ENCODE results near the gene SYCE1.

SYCE1 gene

DNA sequence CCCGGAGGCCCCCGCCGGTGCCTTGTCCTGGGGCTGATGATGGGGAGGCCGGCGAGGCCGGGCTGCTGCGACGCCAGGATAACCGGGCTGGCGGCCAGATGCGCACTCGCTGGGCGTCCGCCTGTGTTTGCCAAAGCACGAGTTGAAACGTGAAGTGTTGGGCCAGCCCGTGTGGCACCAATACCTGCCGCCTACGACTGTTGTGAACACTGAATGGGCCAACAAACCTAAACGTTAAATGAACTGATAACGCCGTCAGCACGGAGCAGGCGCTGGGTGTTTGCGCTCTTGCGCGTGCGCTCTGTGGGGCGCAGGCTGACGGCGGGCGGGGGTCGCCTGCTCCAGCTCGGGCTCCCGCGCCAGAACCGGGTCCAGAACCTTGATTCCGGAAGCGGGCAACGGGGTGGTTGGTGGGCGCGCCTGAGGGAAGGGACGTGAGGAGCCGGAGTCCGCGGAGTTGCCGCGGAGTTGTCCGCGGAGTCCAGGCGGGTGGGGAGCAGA lies 37.6 kb downstream of the SYCE1 start:
- DNase-seq: no peak
- no peaks in the 10 kb centered on the region for H3K79me2 ChIP-seq (ENCODE audit: control insufficient read depth, insufficient read depth, low read length)
- H3K4me2 ChIP-seq (ENCODE audit: low read length): no peak overlapping the region
- WGBS (ENCODE audit: extremely low coverage, insufficient coverage, low lambda C conversion rate): no CpG with 5 or more reads among the region's 51 CpGs
- H3K36me3 ChIP-seq (ENCODE audit: control insufficient read depth, insufficient read depth, low read length): no peaks in the 10 kb centered on the region
- H3K79me1 ChIP-seq (ENCODE audit: low read length): no peaks in the 10 kb centered on the region
- H3K4me1 ChIP-seq (ENCODE audit: control insufficient read depth, low read depth, low read length): no peaks in the 10 kb centered on the region
- no peak overlapping the region for H3K56ac ChIP-seq (ENCODE audit: low read length)
- no peaks in the 10 kb centered on the region for H3K27me3 ChIP-seq (ENCODE audit: insufficient read depth, low read length, poor library complexity)
- no peak overlapping the region for H3K9ac ChIP-seq (ENCODE audit: low read length)
- no peak overlapping the region for H2BK120ac ChIP-seq (ENCODE audit: low read depth, low read length)
- H3K4me3 ChIP-seq (ENCODE audit: low read length): no peak overlapping the region
- H4K5ac ChIP-seq (ENCODE audit: low read length): no peak overlapping the region
- H3K27ac ChIP-seq (ENCODE audit: low read depth, low read length): no peak overlapping the region
- H3K4ac ChIP-seq (ENCODE audit: low read depth, low read length): no peak overlapping the region
- no peak overlapping the region for H2AK5ac ChIP-seq (ENCODE audit: low read length)
- no peak overlapping the region for H4K8ac ChIP-seq (ENCODE audit: low read depth, low read length)
- no peak overlapping the region for H2BK5ac ChIP-seq (ENCODE audit: low read length)
- H3K23ac ChIP-seq (ENCODE audit: low read length): no peak overlapping the region
- H2BK15ac ChIP-seq (replicated peaks; ENCODE audit: low read depth): no peak overlapping the region
- no peak overlapping the region for H3K18ac ChIP-seq (ENCODE audit: low read length)

DNA sequence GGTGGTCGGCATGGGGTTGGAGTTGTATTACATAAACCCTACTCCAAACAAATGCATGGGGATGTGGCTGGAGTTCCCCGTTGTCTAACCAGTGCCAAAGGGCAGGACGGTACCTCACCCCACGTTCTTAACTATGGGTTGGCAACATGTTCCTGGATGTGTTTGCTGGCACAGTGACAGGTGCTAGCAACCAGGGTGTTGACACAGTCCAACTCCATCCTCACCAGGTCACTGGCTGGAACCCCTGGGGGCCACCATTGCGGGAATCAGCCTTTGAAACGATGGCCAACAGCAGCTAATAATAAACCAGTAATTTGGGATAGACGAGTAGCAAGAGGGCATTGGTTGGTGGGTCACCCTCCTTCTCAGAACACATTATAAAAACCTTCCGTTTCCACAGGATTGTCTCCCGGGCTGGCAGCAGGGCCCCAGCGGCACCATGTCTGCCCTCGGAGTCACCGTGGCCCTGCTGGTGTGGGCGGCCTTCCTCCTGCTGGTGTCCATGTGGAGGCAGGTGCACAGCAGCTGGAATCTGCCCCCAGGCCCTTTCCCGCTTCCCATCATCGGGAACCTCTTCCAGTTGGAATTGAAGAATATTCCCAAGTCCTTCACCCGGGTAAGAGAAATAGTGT lies 38.3 kb downstream of the SYCE1 start, which contains the start of gene CYP2E1:
Gene CYP2E1 (plus strand): TSS at position 407 of the 632 bp plus-strand sequence. CDS start 33 bp downstream, at position 440.
- H3K27ac ChIP-seq (ENCODE audit: low read depth, low read length): no peak within 1 kb of the TSS
- H3K4me3 ChIP-seq (ENCODE audit: low read length): no peak within 1 kb of the TSS
- DNase-seq: no peak
- no peak within 1 kb of the TSS for H3K4ac ChIP-seq (ENCODE audit: low read depth, low read length)
- H3K36me3 ChIP-seq (ENCODE audit: control insufficient read depth, insufficient read depth, low read length): no peaks in the 10 kb centered on the region
- H3K56ac ChIP-seq (ENCODE audit: low read length): no peak within 1 kb of the TSS
- H3K4me1 ChIP-seq (ENCODE audit: control insufficient read depth, low read depth, low read length): no peaks in the 10 kb centered on the region
- H3K18ac ChIP-seq (ENCODE audit: low read length): no peak within 1 kb of the TSS
- H3K4me2 ChIP-seq (ENCODE audit: low read length): no peak within 1 kb of the TSS
- no peak within 1 kb of the TSS for H2AK5ac ChIP-seq (ENCODE audit: low read length)
- no CpG with 5 or more reads among the region's 16 CpGs for WGBS (ENCODE audit: extremely low coverage, insufficient coverage, low lambda C conversion rate)
- H3K79me2 ChIP-seq (ENCODE audit: control insufficient read depth, insufficient read depth, low read length): no peaks in the 10 kb centered on the region
- no peak within 1 kb of the TSS for H4K5ac ChIP-seq (ENCODE audit: low read length)
- no peak within 1 kb of the TSS for H3K9ac ChIP-seq (ENCODE audit: low read length)
- H2BK5ac ChIP-seq (ENCODE audit: low read length): no peak within 1 kb of the TSS
- no peak within 1 kb of the TSS for H4K8ac ChIP-seq (ENCODE audit: low read depth, low read length)
- H2BK120ac ChIP-seq (ENCODE audit: low read depth, low read length): no peak within 1 kb of the TSS
- H3K23ac ChIP-seq (ENCODE audit: low read length): no peak within 1 kb of the TSS
- H2BK15ac ChIP-seq (replicated peaks; ENCODE audit: low read depth): no peak within 1 kb of the TSS
- no peaks in the 10 kb centered on the region for H3K79me1 ChIP-seq (ENCODE audit: low read length)
- no peaks in the 10 kb centered on the region for H3K27me3 ChIP-seq (ENCODE audit: insufficient read depth, low read length, poor library complexity)

DNA sequence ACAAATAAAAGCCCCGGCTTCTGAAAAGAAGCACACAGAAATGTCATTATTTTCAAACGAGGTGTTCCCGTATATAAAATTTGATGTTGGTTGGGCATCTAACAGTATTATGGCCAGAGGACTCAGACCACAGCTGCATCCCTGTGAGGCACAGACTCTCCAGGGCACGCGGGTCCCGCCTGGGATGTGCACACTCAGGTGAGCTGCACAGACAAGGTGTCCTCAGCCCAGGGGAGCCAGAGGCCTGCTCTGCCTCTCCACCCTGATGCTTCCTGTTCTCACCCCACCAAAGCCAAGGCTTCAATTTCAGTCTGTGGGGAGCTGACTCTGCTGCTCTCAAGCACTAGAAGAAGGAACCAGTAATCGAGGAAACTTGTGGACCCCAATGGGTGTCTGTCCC lies 39.9 kb downstream of the SYCE1 start:
- H3K27me3 ChIP-seq (ENCODE audit: insufficient read depth, low read length, poor library complexity): no peaks in the 10 kb centered on the region
- H3K27ac ChIP-seq (ENCODE audit: low read depth, low read length): no peak overlapping the region
- no peak overlapping the region for H3K9ac ChIP-seq (ENCODE audit: low read length)
- H4K8ac ChIP-seq (ENCODE audit: low read depth, low read length): no peak overlapping the region
- no peak overlapping the region for H2BK120ac ChIP-seq (ENCODE audit: low read depth, low read length)
- no peaks in the 10 kb centered on the region for H3K79me1 ChIP-seq (ENCODE audit: low read length)
- no peaks in the 10 kb centered on the region for H3K36me3 ChIP-seq (ENCODE audit: control insufficient read depth, insufficient read depth, low read length)
- H2AK5ac ChIP-seq (ENCODE audit: low read length): no peak overlapping the region
- H3K4ac ChIP-seq (ENCODE audit: low read depth, low read length): no peak overlapping the region
- H3K4me2 ChIP-seq (ENCODE audit: low read length): no peak overlapping the region
- no peaks in the 10 kb centered on the region for H3K79me2 ChIP-seq (ENCODE audit: control insufficient read depth, insufficient read depth, low read length)
- no CpG with 5 or more reads among the region's 7 CpGs for WGBS (ENCODE audit: extremely low coverage, insufficient coverage, low lambda C conversion rate)
- no peak overlapping the region for H3K18ac ChIP-seq (ENCODE audit: low read length)
- no peak overlapping the region for H2BK15ac ChIP-seq (replicated peaks; ENCODE audit: low read depth)
- H3K4me3 ChIP-seq (ENCODE audit: low read length): no peak overlapping the region
- no peak overlapping the region for H3K56ac ChIP-seq (ENCODE audit: low read length)
- no peaks in the 10 kb centered on the region for H3K4me1 ChIP-seq (ENCODE audit: control insufficient read depth, low read depth, low read length)
- no peak overlapping the region for H2BK5ac ChIP-seq (ENCODE audit: low read length)
- no peak overlapping the region for H3K23ac ChIP-seq (ENCODE audit: low read length)
- no peak for DNase-seq
- no peak overlapping the region for H4K5ac ChIP-seq (ENCODE audit: low read length)

DNA sequence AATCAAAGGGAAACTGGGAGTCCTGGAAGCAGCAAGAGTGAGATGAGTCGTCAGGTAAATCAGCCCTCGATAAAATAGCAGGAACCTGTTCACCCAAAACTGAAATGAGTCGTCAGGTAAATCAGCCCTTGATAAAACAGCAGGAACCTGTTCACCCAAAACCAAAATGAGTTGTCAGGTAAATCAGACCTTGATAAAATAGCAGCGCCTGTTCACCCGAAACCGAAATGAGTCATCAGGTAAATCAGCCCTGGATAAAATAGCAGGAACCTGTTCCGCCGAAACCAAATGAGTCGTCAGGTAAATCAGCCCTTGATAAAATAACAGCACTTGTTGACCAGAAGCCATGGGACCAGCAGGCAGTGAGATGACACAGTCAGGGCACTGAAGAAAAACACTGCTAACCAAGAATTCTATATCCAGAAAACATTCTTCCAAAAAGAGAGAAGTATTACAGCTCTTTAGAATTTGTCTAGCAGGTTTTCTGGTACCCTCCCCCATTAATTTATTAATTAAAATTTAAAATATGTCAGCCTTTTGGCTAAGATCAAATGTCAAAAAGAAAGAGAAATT lies 41.7 kb downstream of the SYCE1 start:
- no peak overlapping the region for H3K23ac ChIP-seq (ENCODE audit: low read length)
- DNase-seq: no peak

DNA sequence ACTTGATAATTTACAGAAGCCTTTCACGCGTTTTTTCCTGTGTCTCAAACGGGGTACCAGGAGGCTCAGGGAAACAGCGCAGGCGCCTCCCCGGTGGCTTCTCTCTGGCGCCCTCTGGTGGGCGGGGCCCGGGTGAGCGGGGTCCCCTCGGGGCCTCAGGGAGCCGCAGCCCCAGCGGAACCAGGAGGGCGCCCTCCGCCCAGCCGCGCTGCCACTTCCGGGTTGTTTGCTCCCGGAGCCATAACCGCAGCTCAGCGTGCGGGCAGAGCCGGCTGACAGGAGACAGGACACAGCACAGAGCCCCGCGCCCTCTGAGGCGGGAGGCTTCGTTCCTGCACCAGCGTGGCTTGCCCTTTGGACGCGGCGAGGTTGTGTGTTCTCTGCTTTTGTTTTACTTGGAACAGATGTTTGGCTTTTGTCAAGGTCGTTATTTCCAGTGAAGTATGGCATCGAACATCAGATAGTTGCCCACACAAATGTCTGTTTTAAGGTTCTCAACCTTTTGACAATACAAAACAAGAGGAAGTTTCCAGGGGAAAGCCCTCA lies 45.1 kb downstream of the SYCE1 start:
- H3K9ac ChIP-seq (ENCODE audit: low read length): no peak overlapping the region
- no peak overlapping the region for H2BK15ac ChIP-seq (replicated peaks; ENCODE audit: low read depth)
- no peaks in the 10 kb centered on the region for H3K79me2 ChIP-seq (ENCODE audit: control insufficient read depth, insufficient read depth, low read length)
- H3K79me1 ChIP-seq (ENCODE audit: low read length): no peaks in the 10 kb centered on the region
- no peak overlapping the region for H3K4ac ChIP-seq (ENCODE audit: low read depth, low read length)
- H3K4me1 ChIP-seq (ENCODE audit: control insufficient read depth, low read depth, low read length): no peaks in the 10 kb centered on the region
- WGBS (ENCODE audit: extremely low coverage, insufficient coverage, low lambda C conversion rate): no CpG with 5 or more reads among the region's 33 CpGs
- no peaks in the 10 kb centered on the region for H3K27me3 ChIP-seq (ENCODE audit: insufficient read depth, low read length, poor library complexity)
- H3K18ac ChIP-seq (ENCODE audit: low read length): no peak overlapping the region
- DNase-seq: no peak
- no peak overlapping the region for H3K56ac ChIP-seq (ENCODE audit: low read length)
- no peak overlapping the region for H3K4me3 ChIP-seq (ENCODE audit: low read length)
- H4K8ac ChIP-seq (ENCODE audit: low read depth, low read length): no peak overlapping the region
- no peak overlapping the region for H3K23ac ChIP-seq (ENCODE audit: low read length)
- H3K27ac ChIP-seq (ENCODE audit: low read depth, low read length): no peak overlapping the region
- no peak overlapping the region for H2AK5ac ChIP-seq (ENCODE audit: low read length)
- H3K36me3 ChIP-seq (ENCODE audit: control insufficient read depth, insufficient read depth, low read length): no peaks in the 10 kb centered on the region
- no peak overlapping the region for H2BK5ac ChIP-seq (ENCODE audit: low read length)
- no peak overlapping the region for H2BK120ac ChIP-seq (ENCODE audit: low read depth, low read length)
- H4K5ac ChIP-seq (ENCODE audit: low read length): no peak overlapping the region
- H3K4me2 ChIP-seq (ENCODE audit: low read length): no peak overlapping the region

More for the DNA sequence above, 41.7 kb downstream of the SYCE1 start:
- no peak overlapping the region for H2BK15ac ChIP-seq (replicated peaks; ENCODE audit: low read depth)
- no peak overlapping the region for H4K5ac ChIP-seq (ENCODE audit: low read length)
- no peak overlapping the region for H3K56ac ChIP-seq (ENCODE audit: low read length)
- no peak overlapping the region for H2BK5ac ChIP-seq (ENCODE audit: low read length)
- H3K4me2 ChIP-seq (ENCODE audit: low read length): no peak overlapping the region
- no peaks in the 10 kb centered on the region for H3K79me1 ChIP-seq (ENCODE audit: low read length)
- no peak overlapping the region for H3K4me3 ChIP-seq (ENCODE audit: low read length)
- no peak overlapping the region for H3K4ac ChIP-seq (ENCODE audit: low read depth, low read length)
- H2AK5ac ChIP-seq (ENCODE audit: low read length): no peak overlapping the region
- H3K18ac ChIP-seq (ENCODE audit: low read length): no peak overlapping the region
- no peak overlapping the region for H3K27ac ChIP-seq (ENCODE audit: low read depth, low read length)
- H3K79me2 ChIP-seq (ENCODE audit: control insufficient read depth, insufficient read depth, low read length): no peaks in the 10 kb centered on the region
- no peak overlapping the region for H4K8ac ChIP-seq (ENCODE audit: low read depth, low read length)
- H3K27me3 ChIP-seq (ENCODE audit: insufficient read depth, low read length, poor library complexity): no peaks in the 10 kb centered on the region
- H3K4me1 ChIP-seq (ENCODE audit: control insufficient read depth, low read depth, low read length): no peaks in the 10 kb centered on the region
- WGBS (ENCODE audit: extremely low coverage, insufficient coverage, low lambda C conversion rate): no CpG with 5 or more reads among the region's 9 CpGs
- no peak overlapping the region for H2BK120ac ChIP-seq (ENCODE audit: low read depth, low read length)
- no peak overlapping the region for H3K9ac ChIP-seq (ENCODE audit: low read length)
- H3K36me3 ChIP-seq (ENCODE audit: control insufficient read depth, insufficient read depth, low read length): no peaks in the 10 kb centered on the region
